HEK293 (cell line): Measurements from ENCODE around the gene CAMK2N2.

ENCODE experiments used
- CTCF ChIA-PET: fragments of 350-600 bp; formaldehyde crosslinking; extraction: SDS; loops from one replicate; lab custom pipeline; 2021; ENCODE audit warnings: antibody characterized with exemption; lab: Yijun Ruan, JAX
- POLR2A ChIA-PET: fragments of 300-600 bp; formaldehyde crosslinking; extraction: SDS; loops from one replicate; lab custom pipeline; 2020; ENCODE audit warnings: antibody characterized with exemption, inconsistent platforms; lab: Yijun Ruan, JAX
- H3K27ac ChIP-seq: fragments of 200-500 bp; sonication (Bioruptor generic); 2 replicates; pipeline ENCODE4 v1.5.1; 2014; ENCODE audit warnings: low read depth, low read length, control low read depth, inconsistent platforms; ENCODE audit errors: extremely low read depth
- H3K36me3 ChIP-seq, 2 experiments: fragments of 200-500 bp in 1 of 2; sonication (Bioruptor generic) in 1 of 2; 1 replicate in 1 of 2; 2 replicates in 1 of 2; pipeline ENCODE4 v1.5.1; 2014 to 2017; ENCODE audit warnings: inconsistent platforms in 2 of 2, low read length in 2 of 2; ENCODE audit not compliant: control insufficient read depth in 2 of 2, insufficient read depth in 1 of 2
- H3K4me1 ChIP-seq: fragments of 200-500 bp; sonication (Bioruptor generic); 2 replicates; pipeline ENCODE4 v1.5.1; 2014; ENCODE audit warnings: mild to moderate bottlenecking, low read length, inconsistent platforms; ENCODE audit not compliant: control insufficient read depth, insufficient read depth
- H3K4me3 ChIP-seq: 2 replicates; pipeline ENCODE4 v1.5.1; 2011; ENCODE audit warnings: low read depth, mild to moderate bottlenecking, control low read depth, low read length, moderate library complexity
- H3K9me3 ChIP-seq: fragments of 200-500 bp; sonication (Bioruptor generic); 2 replicates; pipeline ENCODE4 v1.5.1; 2014; ENCODE audit warnings: low read depth, low read length, inconsistent platforms; ENCODE audit not compliant: control insufficient read depth, insufficient read depth
- HOXD13 ChIP-seq: sonication (generic); formaldehyde crosslinking; IDR thresholded peaks from 2 replicates; pipeline ENCODE4 v1.8.0; 2022; ENCODE audit warnings: missing genetic modification reagents, borderline replicate concordance
- MYNN ChIP-seq: fragments of 450-650 bp; formaldehyde crosslinking; IDR thresholded peaks from 2 replicates; pipeline ENCODE4 v1.5.1; 2016; ENCODE audit warnings: missing biosample characterization, missing genetic modification characterization, borderline replicate concordance
- SCRT2 ChIP-seq: fragments of 450-650 bp; formaldehyde crosslinking; IDR thresholded peaks from 2 replicates; pipeline ENCODE4 v1.5.1; 2016; ENCODE audit warnings: missing biosample characterization, missing genetic modification characterization
- WT1 ChIP-seq: fragments of 450-650 bp; formaldehyde crosslinking; IDR thresholded peaks from 2 replicates; pipeline ENCODE4 v1.5.1; 2016; ENCODE audit warnings: missing biosample characterization, missing genetic modification characterization
- ZFHX2 ChIP-seq: fragments of 450-650 bp; formaldehyde crosslinking; conservative IDR thresholded peaks from 2 replicates; pipeline ENCODE4 v1.5.1; 2016; ENCODE audit warnings: missing biosample characterization, missing genetic modification characterization
- ZNF112 ChIP-seq: fragments of 450-650 bp; formaldehyde crosslinking; IDR thresholded peaks from 2 replicates; pipeline ENCODE4 v1.5.0; 2017; ENCODE audit warnings: missing biosample characterization, missing genetic modification characterization
- ZNF121 ChIP-seq: fragments of 450-650 bp; formaldehyde crosslinking; IDR thresholded peaks from 2 replicates; pipeline ENCODE4 v1.5.1; 2016; ENCODE audit warnings: missing biosample characterization, missing genetic modification characterization
- ZNF324 ChIP-seq: fragments of 450-650 bp; formaldehyde crosslinking; IDR thresholded peaks from 2 replicates; pipeline ENCODE4 v1.5.1; 2016; ENCODE audit warnings: missing biosample characterization, missing genetic modification characterization
- ZNF391 ChIP-seq: fragments of 450-650 bp; formaldehyde crosslinking; IDR thresholded peaks from 2 replicates; pipeline ENCODE4 v1.5.1; 2016; ENCODE audit warnings: low read depth, missing biosample characterization, missing genetic modification characterization, borderline replicate concordance
- ZNF501 ChIP-seq: fragments of 450-650 bp; formaldehyde crosslinking; IDR thresholded peaks from 2 replicates; pipeline ENCODE4 v1.5.1; 2016; ENCODE audit warnings: missing biosample characterization, missing genetic modification characterization
- ZNF596 ChIP-seq: fragments of 450-650 bp; IDR thresholded peaks from 2 replicates; pipeline ENCODE4 v1.5.0; 2018; ENCODE audit warnings: missing biosample characterization, mild to moderate bottlenecking, missing genetic modification characterization, moderate library complexity
- ZNF707 ChIP-seq: fragments of 450-650 bp; formaldehyde crosslinking; IDR thresholded peaks from 2 replicates; pipeline ENCODE4 v1.5.1; 2016; ENCODE audit warnings: missing biosample characterization, missing genetic modification characterization
- ZNF830 ChIP-seq: fragments of 450-650 bp; IDR thresholded peaks from 2 replicates; pipeline ENCODE4 v1.5.0; 2018; ENCODE audit warnings: missing biosample characterization, missing genetic modification characterization, low read depth, mild to moderate bottlenecking, moderate library complexity
- ZNF837 ChIP-seq: fragments of 450-650 bp; formaldehyde crosslinking; IDR thresholded peaks from 2 replicates; pipeline ENCODE4 v1.5.1; 2016; ENCODE audit warnings: missing biosample characterization, missing genetic modification characterization
- TF ChIP-seq, protein P1 (sequence below): fragments of 450-650 bp; formaldehyde crosslinking; IDR thresholded peaks from 2 replicates; pipeline ENCODE4 v1.5.1; 2016; ENCODE audit warnings: missing biosample characterization, missing genetic modification characterization
- TF ChIP-seq, protein P2 (sequence below): fragments of 450-650 bp; formaldehyde crosslinking; IDR thresholded peaks from 2 replicates; pipeline ENCODE4 v1.5.1; 2016; ENCODE audit warnings: missing biosample characterization, missing genetic modification characterization
- TF ChIP-seq, protein P3 (sequence below): fragments of 450-650 bp; formaldehyde crosslinking; IDR thresholded peaks from 2 replicates; pipeline ENCODE4 v1.5.1; 2016; ENCODE audit warnings: missing biosample characterization, missing genetic modification characterization
- TF ChIP-seq, protein P4 (sequence below): fragments of 450-650 bp; formaldehyde crosslinking; IDR thresholded peaks from 2 replicates; pipeline ENCODE4 v1.5.0; 2017; ENCODE audit warnings: missing biosample characterization, missing genetic modification characterization, borderline replicate concordance
- TF ChIP-seq, protein P5 (sequence below): fragments of 450-650 bp; formaldehyde crosslinking; IDR thresholded peaks from 2 replicates; pipeline ENCODE4 v1.5.1; 2017; ENCODE audit warnings: missing biosample characterization, missing genetic modification characterization

CAMK2N2 gene

DNA sequence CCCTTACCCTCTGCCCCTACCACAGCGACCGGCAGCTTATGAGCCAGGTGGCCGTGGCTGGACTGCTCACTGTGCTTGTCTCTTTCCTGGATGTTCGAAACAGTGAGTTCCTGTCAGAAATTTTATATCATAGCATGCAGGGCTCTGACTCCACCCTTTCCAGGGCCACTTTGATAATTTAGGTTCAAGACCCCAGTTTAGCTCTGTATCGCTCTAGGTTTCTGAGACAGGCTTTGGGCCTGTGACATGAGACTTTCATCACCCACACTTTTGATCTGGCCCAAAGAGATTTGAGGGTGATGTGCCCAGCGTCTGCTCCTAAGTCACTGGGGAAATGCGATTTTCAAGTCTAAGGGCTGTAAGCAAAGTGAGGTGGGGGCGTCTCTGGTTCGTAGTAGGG lies 46.6 kb upstream of the CAMK2N2 start:
- Histone ChIP-seq H3K27ac (no peak overlapping the region), H3K36me3 (peaks cover 0 to 67% of the 10 kb centered on the region in 2 experiments; a peak in 2 of 3 replicates), H3K4me1 (no peaks in the 10 kb centered on the region), H3K4me3 (no peak overlapping the region), H3K9me3 (no peaks in the 10 kb centered on the region)
- CTCF ChIA-PET: no interaction called here
- TF ChIP-seq ZNF830 (tag by site-specific recombination) (no peak), ZNF324 (tag by site-specific recombination) (no peak), ZNF596 (tag by site-specific recombination) (no peak), HOXD13 (CRISPR knock-in tag) (no peak), ZNF501 (tag by site-specific recombination) (no peak), ZNF707 (tag by site-specific recombination) (no peak), ZNF121 (no peak), WT1 (tag by site-specific recombination) (no peak)
- TF ChIP-seq, protein P1, sequence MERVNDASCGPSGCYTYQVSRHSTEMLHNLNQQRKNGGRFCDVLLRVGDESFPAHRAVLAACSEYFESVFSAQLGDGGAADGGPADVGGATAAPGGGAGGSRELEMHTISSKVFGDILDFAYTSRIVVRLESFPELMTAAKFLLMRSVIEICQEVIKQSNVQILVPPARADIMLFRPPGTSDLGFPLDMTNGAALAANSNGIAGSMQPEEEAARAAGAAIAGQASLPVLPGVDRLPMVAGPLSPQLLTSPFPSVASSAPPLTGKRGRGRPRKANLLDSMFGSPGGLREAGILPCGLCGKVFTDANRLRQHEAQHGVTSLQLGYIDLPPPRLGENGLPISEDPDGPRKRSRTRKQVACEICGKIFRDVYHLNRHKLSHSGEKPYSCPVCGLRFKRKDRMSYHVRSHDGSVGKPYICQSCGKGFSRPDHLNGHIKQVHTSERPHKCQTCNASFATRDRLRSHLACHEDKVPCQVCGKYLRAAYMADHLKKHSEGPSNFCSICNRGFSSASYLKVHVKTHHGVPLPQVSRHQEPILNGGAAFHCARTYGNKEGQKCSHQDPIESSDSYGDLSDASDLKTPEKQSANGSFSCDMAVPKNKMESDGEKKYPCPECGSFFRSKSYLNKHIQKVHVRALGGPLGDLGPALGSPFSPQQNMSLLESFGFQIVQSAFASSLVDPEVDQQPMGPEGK (tag by site-specific recombination): no peak
- TF ChIP-seq, protein P2, sequence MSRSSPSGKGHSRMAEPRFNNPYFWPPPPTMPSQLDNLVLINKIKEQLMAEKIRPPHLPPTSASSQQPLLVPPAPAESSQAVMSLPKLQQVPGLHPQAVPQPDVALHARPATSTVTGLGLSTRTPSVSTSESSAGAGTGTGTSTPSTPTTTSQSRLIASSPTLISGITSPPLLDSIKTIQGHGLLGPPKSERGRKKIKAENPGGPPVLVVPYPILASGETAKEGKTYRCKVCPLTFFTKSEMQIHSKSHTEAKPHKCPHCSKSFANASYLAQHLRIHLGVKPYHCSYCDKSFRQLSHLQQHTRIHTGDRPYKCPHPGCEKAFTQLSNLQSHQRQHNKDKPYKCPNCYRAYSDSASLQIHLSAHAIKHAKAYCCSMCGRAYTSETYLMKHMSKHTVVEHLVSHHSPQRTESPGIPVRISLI (tag by site-specific recombination): no peak
- POLR2A ChIA-PET: no interaction called here

DNA sequence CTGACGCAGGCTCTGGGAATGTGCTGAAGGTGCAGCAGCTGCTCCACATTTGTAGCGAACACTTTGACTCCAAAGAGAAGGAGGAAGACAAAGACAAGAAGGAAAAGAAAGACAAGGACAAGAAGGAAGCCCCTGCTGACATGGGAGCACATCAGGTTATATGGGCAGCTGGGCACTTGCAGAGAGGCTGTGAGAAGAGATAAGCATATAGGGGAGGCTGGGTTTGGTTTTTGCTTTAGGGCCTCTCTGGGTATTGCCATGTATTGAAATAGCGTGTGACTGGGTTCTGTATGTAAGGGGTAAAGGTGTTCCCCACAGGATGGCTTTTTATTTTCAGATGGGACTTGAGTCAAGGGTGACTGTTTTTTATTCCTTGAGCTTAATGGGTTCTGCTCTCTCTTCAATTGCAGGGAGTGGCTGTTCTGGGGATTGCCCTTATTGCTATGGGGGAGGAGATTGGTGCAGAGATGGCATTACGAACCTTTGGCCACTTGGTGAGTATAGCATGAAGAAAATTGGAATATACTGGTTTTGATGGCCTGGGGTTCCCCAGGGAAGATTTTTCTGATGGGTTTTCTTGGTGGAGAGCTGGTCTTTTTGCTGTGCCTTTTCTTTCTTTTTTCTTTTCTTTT lies 45.1 kb upstream of the CAMK2N2 start:
- TF ChIP-seq, protein P3, sequence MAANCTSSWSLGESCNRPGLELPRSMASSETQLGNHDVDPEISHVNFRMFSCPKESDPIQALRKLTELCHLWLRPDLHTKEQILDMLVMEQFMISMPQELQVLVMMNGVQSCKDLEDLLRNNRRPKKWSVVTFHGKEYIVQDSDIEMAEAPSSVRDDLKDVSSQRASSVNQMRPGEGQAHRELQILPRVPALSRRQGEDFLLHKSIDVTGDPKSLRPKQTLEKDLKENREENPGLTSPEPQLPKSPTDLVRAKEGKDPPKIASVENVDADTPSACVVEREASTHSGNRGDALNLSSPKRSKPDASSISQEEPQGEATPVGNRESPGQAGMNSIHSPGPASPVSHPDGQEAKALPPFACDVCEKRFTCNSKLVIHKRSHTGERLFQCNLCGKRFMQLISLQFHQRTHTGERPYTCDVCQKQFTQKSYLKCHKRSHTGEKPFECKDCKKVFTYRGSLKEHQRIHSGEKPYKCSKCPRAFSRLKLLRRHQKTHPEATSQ (tag by site-specific recombination): no peak
- TF ChIP-seq ZFHX2 (tag by site-specific recombination) (no peak), MYNN (tag by site-specific recombination) (no peak), SCRT2 (tag by site-specific recombination) (no peak), ZNF112 (no peak), ZNF837 (no peak), ZNF391 (tag by site-specific recombination) (no peak)
- TF ChIP-seq, protein P4, sequence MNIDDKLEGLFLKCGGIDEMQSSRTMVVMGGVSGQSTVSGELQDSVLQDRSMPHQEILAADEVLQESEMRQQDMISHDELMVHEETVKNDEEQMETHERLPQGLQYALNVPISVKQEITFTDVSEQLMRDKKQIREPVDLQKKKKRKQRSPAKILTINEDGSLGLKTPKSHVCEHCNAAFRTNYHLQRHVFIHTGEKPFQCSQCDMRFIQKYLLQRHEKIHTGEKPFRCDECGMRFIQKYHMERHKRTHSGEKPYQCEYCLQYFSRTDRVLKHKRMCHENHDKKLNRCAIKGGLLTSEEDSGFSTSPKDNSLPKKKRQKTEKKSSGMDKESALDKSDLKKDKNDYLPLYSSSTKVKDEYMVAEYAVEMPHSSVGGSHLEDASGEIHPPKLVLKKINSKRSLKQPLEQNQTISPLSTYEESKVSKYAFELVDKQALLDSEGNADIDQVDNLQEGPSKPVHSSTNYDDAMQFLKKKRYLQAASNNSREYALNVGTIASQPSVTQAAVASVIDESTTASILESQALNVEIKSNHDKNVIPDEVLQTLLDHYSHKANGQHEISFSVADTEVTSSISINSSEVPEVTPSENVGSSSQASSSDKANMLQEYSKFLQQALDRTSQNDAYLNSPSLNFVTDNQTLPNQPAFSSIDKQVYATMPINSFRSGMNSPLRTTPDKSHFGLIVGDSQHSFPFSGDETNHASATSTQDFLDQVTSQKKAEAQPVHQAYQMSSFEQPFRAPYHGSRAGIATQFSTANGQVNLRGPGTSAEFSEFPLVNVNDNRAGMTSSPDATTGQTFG (tag by site-specific recombination): no peak
- TF ChIP-seq, protein P5, sequence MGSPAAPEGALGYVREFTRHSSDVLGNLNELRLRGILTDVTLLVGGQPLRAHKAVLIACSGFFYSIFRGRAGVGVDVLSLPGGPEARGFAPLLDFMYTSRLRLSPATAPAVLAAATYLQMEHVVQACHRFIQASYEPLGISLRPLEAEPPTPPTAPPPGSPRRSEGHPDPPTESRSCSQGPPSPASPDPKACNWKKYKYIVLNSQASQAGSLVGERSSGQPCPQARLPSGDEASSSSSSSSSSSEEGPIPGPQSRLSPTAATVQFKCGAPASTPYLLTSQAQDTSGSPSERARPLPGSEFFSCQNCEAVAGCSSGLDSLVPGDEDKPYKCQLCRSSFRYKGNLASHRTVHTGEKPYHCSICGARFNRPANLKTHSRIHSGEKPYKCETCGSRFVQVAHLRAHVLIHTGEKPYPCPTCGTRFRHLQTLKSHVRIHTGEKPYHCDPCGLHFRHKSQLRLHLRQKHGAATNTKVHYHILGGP (tag by site-specific recombination): no peak
- POLR2A ChIA-PET: no interaction called here
- H3K36me3 ChIP-seq: peaks cover 5 to 82% of the 10 kb centered on the region in 2 experiments; a peak in 2 of 3 replicates
- no peaks in the 10 kb centered on the region for H3K9me3 ChIP-seq
- H3K27ac ChIP-seq: no peak overlapping the region
- CTCF ChIA-PET: interaction anchor here (0.7 to 1.0 kb wide), 4 partner anchors 10 to 235 kb away, joined by 3 read pairs; no protein-coding TSS in a partner anchor
- no peak overlapping the region for H3K4me3 ChIP-seq
- no peaks in the 10 kb centered on the region for H3K4me1 ChIP-seq
